ENCODE measurements around the gene CILP.
"Not testable (repeated sequence)": the region's sequence is repeated elsewhere in the genome, so short reads cannot be mapped to it uniquely, and the experiment has no call there.

The CILP gene, protein sequence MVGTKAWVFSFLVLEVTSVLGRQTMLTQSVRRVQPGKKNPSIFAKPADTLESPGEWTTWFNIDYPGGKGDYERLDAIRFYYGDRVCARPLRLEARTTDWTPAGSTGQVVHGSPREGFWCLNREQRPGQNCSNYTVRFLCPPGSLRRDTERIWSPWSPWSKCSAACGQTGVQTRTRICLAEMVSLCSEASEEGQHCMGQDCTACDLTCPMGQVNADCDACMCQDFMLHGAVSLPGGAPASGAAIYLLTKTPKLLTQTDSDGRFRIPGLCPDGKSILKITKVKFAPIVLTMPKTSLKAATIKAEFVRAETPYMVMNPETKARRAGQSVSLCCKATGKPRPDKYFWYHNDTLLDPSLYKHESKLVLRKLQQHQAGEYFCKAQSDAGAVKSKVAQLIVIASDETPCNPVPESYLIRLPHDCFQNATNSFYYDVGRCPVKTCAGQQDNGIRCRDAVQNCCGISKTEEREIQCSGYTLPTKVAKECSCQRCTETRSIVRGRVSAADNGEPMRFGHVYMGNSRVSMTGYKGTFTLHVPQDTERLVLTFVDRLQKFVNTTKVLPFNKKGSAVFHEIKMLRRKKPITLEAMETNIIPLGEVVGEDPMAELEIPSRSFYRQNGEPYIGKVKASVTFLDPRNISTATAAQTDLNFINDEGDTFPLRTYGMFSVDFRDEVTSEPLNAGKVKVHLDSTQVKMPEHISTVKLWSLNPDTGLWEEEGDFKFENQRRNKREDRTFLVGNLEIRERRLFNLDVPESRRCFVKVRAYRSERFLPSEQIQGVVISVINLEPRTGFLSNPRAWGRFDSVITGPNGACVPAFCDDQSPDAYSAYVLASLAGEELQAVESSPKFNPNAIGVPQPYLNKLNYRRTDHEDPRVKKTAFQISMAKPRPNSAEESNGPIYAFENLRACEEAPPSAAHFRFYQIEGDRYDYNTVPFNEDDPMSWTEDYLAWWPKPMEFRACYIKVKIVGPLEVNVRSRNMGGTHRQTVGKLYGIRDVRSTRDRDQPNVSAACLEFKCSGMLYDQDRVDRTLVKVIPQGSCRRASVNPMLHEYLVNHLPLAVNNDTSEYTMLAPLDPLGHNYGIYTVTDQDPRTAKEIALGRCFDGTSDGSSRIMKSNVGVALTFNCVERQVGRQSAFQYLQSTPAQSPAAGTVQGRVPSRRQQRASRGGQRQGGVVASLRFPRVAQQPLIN

DNA sequence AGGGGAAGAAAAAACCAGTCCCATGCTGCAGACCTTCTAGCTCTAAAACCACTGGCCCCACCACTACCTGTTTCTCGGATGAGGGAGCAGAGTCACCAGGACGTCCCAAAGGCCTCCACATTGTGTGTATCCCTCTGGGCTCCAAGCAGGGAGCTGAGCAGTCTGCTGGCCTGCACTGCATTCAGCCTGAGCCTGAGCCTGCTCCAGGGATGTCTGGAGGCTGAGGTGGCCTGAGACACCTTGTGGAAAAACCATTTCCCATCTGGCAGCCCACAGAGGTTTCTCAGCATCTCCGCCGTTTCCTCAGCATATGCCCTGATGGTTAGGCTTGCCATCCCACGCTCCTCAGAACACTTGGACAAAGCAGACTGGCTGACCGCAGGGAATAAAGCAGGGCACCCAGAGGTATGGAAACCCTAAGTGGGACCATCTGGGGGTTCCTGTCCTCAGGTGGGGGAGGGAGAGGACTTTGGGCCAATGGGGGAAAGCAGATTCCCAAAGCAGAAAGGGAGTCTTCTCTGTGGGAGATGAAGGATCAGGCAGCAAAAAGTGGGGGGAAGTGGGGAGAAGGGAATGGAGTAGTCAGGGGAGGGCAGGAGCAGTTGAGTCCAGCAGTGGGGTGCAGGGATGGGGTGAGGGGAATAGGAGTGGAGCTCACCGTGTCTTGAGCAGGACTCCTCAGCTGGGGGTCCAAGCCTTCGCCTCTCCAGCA lies at the start of gene CILP:
CILP (minus strand) TSS at position 704 of the 712 bp plus-strand sequence. CDS start 1,718 bp downstream, outside the sequence.
- FAIRE-seq (no peak), DNase-seq (ENCODE audit: extremely low spot score, insufficient read length, low read depth) (no peak)

DNA sequence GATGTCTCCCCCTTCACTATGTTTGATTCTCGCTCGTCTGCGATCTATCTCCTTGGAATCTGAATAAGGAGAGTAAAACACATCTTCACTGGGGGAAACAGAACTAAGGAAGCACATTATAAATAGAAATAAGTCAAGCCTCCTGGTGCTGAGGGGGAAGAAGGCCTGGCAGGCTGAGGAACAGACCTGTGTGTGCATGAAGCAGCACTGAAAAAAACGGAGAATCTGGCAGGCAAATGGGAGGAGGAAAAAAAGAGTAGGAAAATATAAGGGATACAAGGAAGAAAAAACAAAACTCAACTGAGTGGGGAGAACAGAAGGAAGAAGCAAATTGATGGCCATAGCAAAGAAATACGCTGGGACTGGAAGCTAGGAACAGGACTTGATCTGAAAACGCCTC lies 49.7 kb upstream of the CILP start:
- DNase-seq (ENCODE audit: extremely low spot score, insufficient read length, low read depth) (no peak), FAIRE-seq (no peak)

DNA sequence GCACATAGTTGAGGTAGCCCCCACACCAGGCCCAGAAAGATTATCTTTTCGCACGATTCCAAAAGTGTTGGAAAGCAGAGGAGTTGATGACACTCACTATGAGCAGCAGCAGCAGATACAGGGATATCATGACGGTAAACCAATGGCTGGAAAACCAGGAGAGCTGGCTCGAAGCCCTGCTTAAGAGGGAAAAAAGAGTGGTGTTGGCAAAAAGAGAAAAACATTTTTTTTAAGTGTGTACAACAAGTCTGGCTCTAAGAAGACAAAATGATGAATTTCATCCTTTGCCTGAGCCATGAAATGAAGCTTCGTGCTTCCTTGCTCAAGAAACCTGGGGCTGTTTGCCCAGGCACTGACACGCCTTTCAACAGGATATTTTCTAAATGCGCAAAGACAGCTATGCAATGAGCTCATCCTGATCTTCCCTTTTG lies 48.1 kb upstream of the CILP start:
- FAIRE-seq: no peak
- no peak for DNase-seq (ENCODE audit: extremely low spot score, insufficient read length, low read depth)

DNA sequence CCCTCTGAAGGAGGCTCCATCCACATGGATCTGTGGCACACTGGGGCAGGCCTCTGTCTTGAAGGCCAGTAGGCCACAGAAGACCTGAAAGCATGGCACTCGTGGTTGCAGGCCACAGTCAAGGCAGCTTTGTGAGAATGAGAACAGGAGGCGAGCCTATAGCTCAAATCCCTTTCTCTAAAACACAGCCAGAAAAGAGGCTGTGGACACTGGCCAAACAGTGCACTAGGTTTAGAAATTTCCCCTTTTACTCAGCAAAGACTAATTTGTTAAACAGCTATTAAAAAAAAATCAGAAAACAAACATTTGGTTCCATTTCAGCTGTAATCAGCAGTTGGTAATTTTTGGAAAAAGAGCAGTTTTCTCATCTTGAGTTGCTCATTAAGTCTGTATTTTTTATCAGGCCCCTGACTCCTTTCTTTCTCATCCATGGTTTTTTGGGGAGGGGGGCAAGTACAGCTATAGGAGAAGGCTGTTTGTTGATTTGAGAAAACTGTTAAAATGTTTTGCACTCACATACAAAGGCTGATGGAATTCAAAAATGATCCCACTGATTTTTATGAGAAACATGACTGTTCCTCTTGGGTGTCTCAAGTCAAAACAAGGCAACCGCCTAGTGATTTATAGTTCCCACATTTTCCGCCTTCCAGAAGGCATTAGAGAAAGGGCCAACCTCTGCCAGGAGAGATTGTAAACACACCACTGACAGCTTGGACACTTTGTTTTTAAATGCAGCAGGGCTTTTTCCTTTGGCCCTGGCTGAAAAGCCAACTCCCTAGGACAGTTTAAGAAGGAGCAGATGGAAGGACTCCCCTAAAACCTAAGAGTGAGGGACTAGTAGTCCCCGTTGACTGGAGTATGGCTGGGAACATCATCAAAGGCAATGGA lies 47.3 kb upstream of the CILP start:
- DNase-seq (ENCODE audit: extremely low spot score, insufficient read length, low read depth) (no peak), FAIRE-seq (no peak)

DNA sequence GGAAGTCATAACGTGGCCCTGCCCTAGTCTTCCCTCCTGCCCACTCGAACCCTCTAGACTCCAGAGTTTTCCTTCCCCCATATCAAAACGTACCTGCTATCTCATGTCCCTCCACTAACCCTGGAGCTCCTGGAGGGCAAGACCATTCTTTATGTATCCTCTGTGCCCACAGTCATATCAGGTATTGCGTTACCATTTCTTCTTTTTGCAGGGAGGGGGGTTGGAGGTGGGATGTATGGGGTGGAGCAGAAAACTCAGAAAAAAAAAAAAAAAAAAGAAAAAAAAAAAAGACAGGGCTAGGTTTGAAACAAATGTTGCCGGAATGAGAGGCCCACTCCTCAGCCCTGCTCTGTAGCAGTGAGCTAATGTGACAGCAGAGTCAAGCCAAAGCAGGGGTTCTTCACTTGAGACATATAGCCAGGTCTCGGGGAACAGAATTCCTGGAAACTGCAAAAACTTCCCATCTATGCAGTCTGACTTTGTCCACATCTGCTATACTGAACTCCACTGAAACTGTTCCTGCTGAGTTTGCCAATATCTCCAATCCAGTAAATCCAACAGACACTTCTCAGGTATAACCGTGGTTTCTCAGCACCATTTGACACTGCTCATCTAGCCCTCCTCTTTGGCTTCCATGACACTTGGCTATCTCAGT lies 44.3 kb upstream of the CILP start:
- DNase-seq (ENCODE audit: extremely low spot score, insufficient read length, low read depth): no peak
- FAIRE-seq: no peak

DNA sequence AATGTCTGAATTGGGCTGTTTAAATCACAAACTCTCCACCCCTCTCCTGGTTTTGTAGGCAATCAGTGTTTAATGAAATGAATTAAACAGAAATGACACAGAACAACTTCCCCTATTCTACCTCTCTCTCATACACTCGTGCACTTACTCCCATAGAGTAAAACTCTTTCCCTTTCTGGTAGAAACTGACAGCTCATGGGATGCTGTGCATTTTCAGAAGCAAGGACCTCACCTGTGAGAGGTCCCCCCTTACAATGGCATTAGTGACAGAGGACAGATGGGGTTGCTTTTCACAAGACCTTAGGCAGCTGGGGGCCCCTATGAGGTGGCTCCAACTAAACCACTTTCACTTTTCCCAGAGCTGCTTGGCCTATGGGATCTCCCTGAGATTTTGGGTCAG lies 43.5 kb upstream of the CILP start:
- DNase-seq (ENCODE audit: extremely low spot score, insufficient read length, low read depth) (no peak), FAIRE-seq (no peak)

DNA sequence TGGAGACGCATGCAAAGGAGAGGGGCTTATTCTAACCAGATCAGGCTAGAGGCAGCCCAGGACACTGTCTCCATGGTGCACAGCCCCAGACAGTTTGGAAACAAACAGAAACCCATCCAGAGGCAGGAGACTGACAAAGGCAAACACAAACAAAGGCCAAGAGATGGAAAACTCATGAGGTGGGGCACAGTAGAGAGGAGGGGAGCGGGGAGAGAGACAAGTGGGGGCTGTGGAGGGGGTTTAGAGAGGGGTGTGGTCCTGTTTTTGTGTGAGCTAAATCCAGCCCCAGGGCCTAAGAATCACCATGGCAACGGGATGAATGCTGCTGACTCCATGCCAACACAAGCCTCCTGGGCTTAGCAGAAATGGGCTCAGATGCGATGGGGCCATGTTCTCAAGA lies 43.1 kb upstream of the CILP start:
- FAIRE-seq (no peak), DNase-seq (ENCODE audit: extremely low spot score, insufficient read length, low read depth) (no peak)

DNA sequence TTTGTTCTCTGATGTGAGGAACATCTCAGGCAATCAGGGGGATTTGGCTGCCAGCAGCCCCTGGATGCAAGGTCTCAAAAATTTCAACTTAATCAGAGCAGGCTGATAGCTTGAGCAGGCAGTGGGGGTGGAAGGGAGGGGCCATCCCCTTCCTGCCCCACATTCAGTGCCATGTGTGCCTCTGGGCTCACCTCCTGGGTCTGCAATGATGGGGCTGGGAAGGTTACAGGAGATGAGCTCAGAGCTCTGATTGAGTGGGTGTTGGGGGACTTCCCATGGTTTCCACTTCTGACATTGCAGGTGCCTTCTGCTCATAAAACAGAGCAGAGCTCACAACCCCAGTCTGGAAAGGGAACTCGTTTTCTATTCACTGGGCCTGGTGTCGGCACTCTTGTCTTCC lies 38.4 kb upstream of the CILP start:
- DNase-seq (ENCODE audit: extremely low spot score, insufficient read length, low read depth) (peak; percentile 15), FAIRE-seq (peak; percentile 41)

DNA sequence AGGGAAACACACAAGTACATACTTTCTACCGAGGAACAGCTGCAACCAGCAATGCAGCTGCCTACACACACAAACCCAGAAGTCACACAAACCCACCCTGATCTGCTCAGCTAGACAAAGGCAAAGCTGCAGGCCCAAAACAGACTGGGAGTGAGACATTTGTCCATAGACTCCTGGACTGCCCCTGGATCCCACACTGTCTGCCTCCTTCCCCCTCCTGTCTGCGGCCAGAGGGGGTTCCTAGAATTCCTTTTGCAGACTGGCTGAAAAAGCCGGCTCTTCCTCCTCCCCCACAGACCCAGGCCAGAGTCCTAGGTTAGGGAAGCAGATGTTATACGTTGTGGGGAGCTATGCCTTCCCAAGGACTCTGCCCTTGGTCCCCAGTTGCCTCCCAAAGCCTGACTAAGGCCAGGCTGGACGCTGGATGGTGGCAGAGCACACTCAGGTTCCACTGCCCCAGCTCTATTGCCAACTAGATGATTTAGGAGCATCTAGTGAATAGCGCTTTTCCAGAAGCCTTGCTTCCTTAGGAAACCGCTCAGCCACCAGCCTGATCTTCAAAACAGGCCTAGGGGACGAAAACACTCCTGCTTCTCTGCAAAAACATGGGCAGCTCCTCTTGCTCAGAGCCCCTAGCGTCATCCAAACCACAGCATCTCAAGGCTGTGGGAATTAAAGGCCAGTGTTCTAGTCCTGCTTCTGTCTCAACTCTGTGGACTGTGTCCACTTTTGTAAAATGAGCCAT lies 37.4 kb upstream of the CILP start:
- DNase-seq (ENCODE audit: extremely low spot score, insufficient read length, low read depth) (no peak), FAIRE-seq (no peak)

DNA sequence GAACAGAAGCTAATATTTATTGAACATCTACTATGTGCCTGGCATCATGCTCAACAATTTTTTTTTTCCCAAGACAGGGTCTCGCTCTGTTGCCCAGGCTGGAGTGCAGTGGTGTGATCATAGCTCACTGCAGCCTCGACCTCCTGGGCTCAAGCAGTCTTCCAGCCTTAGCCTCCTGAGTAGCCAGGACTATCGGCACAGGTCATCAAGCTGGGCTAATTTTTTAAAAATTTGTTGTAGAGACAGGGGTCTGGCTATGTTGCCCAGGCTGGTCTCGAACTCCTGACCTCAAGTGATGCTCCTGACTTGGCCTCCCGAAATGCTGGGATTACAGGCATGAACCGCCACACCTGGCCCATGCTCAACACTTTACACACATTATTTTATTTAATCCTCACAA lies 35.7 kb upstream of the CILP start:
- no peak for FAIRE-seq
- DNase-seq (ENCODE audit: extremely low spot score, insufficient read length, low read depth): no peak

DNA sequence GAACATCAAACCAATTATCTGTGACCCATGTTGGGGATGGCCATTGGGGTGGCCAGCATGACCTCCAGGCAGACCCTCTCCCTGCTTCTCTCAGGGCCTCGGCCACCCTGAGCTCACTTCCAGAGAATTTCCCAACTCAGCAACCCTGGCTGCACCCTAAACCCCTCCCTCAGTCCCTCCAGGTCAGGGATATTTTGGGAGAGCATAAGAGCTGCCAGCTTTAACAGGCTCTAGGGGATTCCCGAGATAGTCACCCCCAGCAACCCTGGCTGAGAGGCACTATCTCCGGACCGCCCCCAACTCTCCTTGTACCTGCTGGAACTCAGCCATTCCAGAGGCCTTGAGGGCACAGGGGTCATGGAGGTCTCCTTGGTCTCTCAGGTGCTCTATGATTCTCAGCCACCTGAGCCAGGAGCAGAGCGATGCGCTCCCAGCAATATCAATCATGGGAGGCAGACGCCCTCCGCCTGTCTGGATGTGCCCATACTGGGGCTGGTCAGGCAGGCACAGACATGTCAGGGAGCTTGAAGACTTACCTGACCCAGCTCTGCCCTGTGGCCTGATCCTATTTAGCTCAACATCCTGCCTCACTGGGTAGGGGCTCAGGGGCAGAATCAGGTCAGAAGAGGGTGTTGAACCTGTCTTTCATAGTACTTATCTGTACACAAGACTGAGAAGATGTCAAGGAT lies 34.9 kb upstream of the CILP start:
- FAIRE-seq (no peak), DNase-seq (ENCODE audit: extremely low spot score, insufficient read length, low read depth) (no peak)

DNA sequence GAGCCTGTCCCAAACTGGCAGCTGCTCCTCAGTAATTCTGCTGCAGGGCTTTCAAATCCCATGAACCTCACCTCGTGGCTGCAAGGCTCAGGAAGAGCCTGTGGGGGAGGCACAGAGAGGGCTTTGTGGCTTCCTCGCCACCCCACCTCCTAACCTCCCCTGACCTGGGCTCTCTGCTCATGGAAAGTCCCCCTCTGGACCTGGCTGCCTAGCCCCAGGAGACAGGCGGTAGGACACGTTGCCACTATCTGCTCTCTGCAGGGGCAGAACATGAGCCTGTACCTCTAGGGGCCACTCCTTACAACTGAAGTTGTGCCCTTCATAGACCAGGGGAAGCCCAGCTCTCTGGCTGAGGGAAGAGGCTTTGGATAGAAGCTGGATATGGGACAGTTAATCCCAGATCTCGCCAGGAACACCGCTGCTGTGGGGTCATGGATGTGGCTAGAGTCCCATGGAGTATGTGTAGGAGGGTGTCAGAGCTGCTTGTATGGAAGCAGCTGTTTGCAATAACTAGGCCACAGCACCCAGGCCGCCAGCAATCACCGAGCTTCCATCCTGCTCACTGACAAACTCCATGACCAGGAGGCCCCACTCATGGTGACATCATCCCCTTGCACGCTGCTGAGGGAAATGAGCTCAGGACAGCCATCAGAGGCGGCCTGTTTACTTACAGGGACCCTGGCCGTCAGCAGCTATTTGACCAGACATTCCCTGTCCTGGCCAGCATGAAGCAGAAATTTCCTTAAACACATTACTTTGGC lies 34.0 kb upstream of the CILP start:
- DNase-seq (ENCODE audit: extremely low spot score, insufficient read length, low read depth) (no peak), FAIRE-seq (no peak)

DNA sequence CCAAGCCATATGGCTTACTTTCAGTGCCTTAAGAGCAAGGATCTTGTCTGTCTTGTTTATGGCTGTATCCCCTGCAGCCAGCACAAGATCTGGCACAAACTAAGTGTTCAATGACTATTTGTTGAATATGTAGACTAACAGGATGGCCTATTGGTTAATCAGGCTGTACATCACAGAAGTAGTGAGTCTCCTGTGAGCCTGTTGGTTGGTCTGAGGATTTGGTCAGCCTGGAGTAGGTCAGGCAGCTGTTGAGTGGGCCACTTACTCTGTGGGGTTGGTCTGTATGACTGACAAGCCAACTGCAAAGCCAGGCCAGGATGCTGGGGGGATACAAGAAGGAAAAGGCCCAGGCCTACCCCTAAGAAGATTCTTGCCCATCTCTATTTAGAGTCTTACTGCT lies 33.4 kb upstream of the CILP start:
- FAIRE-seq (no peak), DNase-seq (ENCODE audit: extremely low spot score, insufficient read length, low read depth) (no peak)

DNA sequence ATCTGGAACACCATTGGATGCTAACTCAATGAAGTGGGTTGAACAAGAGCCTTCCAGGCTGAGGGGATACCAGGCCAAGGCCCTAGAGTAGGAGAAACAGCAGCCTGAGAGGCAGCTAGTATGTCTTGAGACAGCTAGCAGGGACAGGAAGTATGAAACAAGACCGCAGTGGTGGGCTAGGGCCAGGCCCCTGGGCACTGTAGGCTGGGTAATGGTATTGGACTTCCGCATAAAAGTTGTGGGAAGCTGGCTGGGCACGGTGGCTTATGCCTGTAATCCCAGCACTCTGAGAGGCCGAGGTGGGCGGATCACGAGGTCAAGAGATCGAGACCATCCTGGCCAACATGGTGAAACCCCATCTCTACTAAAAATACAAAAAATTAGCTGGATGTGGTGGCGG lies 25.2 kb upstream of the CILP start:
- FAIRE-seq: not testable (repeated sequence)

DNA sequence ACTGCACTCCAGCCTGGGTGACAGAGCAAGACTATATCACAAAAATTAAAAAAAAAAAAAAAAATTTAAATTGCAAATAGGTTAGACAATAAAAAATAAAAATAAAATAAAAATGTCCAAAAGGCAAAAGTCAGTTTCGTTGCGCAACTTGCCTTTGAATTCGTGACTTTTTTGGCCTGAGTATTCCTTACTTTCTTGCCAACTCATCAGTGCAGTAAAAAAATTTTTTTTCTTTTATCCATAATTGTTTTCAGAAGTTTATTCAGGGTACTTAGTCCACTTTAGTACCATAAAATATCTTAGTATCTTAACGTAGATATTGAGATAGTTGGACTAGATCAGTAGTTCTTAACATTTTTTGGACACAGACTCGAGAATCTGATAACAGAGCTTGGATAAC lies 22.4 kb upstream of the CILP start:
- no peak for DNase-seq (ENCODE audit: extremely low spot score, insufficient read length, low read depth)
- FAIRE-seq: no peak

More for the DNA sequence above, 25.2 kb upstream of the CILP start:
- DNase-seq (ENCODE audit: extremely low spot score, insufficient read length, low read depth): not testable (repeated sequence)

DNA sequence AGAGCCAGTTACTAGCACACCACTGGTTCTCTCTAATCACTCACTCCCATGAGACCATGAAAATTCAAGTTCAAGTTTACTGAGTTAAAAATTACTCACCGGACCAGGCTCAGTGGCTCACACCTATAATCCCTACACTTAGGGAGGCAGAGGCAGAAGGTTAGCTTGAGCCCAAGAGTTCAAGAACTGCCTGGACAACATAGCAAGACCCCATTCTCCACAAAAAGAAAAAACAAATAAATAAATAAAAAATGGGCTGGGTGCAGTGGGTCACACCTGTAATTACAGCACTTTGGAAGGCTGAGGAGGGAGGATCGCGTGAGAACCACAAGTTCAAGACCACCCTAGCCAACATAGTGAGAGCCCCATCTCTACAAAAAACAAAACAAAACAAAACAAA lies 21.2 kb upstream of the CILP start:
- FAIRE-seq (no peak), DNase-seq (ENCODE audit: extremely low spot score, insufficient read length, low read depth) (no peak)

DNA sequence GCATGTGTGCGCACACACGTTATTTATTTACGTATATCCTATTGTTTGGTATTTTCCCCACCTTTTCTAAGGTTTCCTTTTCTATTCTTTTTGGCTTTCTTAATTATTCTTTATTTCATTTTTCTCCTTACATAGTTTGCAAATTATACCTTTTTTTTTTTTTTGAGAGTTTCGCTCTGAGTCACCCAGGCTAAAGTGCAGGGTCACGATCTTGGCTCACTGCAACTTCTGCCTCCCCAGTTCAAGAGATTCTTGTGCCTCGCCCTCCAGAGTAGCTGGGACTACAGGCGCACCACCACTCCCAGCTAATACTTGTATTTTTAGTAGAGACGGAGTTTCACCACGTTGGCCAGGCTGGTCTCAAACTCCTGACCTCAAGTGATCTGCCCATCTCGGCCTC lies 20.0 kb upstream of the CILP start:
- FAIRE-seq: no peak
- DNase-seq (ENCODE audit: extremely low spot score, insufficient read length, low read depth): no peak
